WTC11 (cell line): ENCODE results near the gene C10orf90.

ENCODE experiments used
- AFF4 ChIP-seq: sonication (generic); formaldehyde crosslinking; IDR thresholded peaks from 2 replicates; pipeline ENCODE4 v1.8.1; 2023; ENCODE audit warnings: mild to moderate bottlenecking, missing genetic modification reagents, borderline replicate concordance
- CREB1 ChIP-seq: sonication (generic); formaldehyde crosslinking; IDR thresholded peaks from 2 replicates; pipeline ENCODE4 v1.8.0; 2023; ENCODE audit warnings: mild to moderate bottlenecking, missing genetic modification reagents
- CREM ChIP-seq: sonication (generic); formaldehyde crosslinking; IDR thresholded peaks from 2 replicates; pipeline ENCODE4 v1.8.1; 2022; ENCODE audit warnings: mild to moderate bottlenecking, missing genetic modification reagents, moderate library complexity
- CTCF ChIP-seq: fragments of 200-600 bp; IDR thresholded peaks from 2 replicates; pipeline ENCODE4 v1.8.0; 2022; ENCODE audit warnings: antibody characterized with exemption
- HMGXB4 ChIP-seq: sonication (generic); formaldehyde crosslinking; IDR thresholded peaks from 2 replicates; pipeline ENCODE4 v1.8.1; 2023; ENCODE audit warnings: mild to moderate bottlenecking, moderate library complexity, missing genetic modification reagents

GRCh38 chr10:126701526-126701925 is 31.0 kb upstream of the C10orf90 start:
- TF ChIP-seq HMGXB4 (CRISPR knock-in tag) = no peak
- no peak for TF ChIP-seq CREM (CRISPR knock-in tag)
- no peak for TF ChIP-seq CREB1
- TF ChIP-seq CTCF = no peak
- TF ChIP-seq AFF4 (CRISPR knock-in tag) = no peak
